Activated CD4-positive, alpha-beta T cell treated with anti-CD3 and anti-CD28 coated beads for 36 hours (primary cell): ENCODE results near the gene ACTA1. TPM values are rescaled to one million over a fixed set of nuclear protein-coding genes. Genes with fewer than 3 reads are reported as not detected.
"Not testable (repeated sequence)": the region's sequence is repeated elsewhere in the genome, so short reads cannot be mapped to it uniquely, and the experiment has no call there.

Experiments used
- ATAC-seq: fragments of 200-7000 bp; cut with Tn5 transposase; one replicate; pipeline ENCODE4 v1.10.0; 2021; ENCODE audit warnings: mild to moderate bottlenecking, moderate library complexity
- CTCF ChIA-PET: fragments of 350-600 bp; sonication (Branson Sonifier 250); formaldehyde crosslinking; loops from one replicate; lab custom pipeline; 2021; ENCODE audit warnings: antibody characterized with exemption; lab: Charles Lee
- POLR2A ChIA-PET: fragments of 350-600 bp; sonication (Branson Sonifier 250); formaldehyde crosslinking; loops from one replicate; lab custom pipeline; 2021; ENCODE audit warnings: antibody characterized with exemption, inconsistent platforms; lab: Charles Lee
- DNase-seq: peaks from one replicate; pipeline ENCODE4 v3.0.0-alpha.2; 2020
- H3K27ac Mint-ChIP-seq: one replicate; pipeline ENCODE4 v1.8.0; 2021; ENCODE audit warnings: mixed read lengths
- H3K27me3 Mint-ChIP-seq: one replicate; pipeline ENCODE4 v1.8.0; 2021; ENCODE audit warnings: mixed read lengths
- H3K36me3 Mint-ChIP-seq: one replicate; pipeline ENCODE4 v1.8.0; 2021; ENCODE audit warnings: low read depth, mixed read lengths
- H3K4me1 Mint-ChIP-seq: one replicate; pipeline ENCODE4 v1.8.0; 2021; ENCODE audit warnings: mixed read lengths
- H3K4me3 Mint-ChIP-seq: one replicate; pipeline ENCODE4 v1.8.0; 2021; ENCODE audit warnings: mild to moderate bottlenecking, moderate library complexity, mixed read lengths
- H3K9me3 Mint-ChIP-seq: one replicate; pipeline ENCODE4 v1.8.0; 2021; ENCODE audit warnings: low read depth, mixed read lengths
- intact Hi-C, 2 experiments: fragments of 100-400 bp; cut with DNase I in 1 of 2; cut with micrococcal nuclease in 1 of 2; formaldehyde crosslinking; loops; one replicate each; pipeline versions ENCODE4 v1.14.2 to v1.15.1; 2022 to 2024; cut with DNase I, micrococcal nuclease
- total RNA-seq, 2 experiments: library from RNA; stranded (reverse); gene quantifications; one replicate each; pipeline ENCODE4 v1.2.3, GENCODE V29; 2021

The ACTA1 gene
- total RNA-seq, result not detected

DNA sequence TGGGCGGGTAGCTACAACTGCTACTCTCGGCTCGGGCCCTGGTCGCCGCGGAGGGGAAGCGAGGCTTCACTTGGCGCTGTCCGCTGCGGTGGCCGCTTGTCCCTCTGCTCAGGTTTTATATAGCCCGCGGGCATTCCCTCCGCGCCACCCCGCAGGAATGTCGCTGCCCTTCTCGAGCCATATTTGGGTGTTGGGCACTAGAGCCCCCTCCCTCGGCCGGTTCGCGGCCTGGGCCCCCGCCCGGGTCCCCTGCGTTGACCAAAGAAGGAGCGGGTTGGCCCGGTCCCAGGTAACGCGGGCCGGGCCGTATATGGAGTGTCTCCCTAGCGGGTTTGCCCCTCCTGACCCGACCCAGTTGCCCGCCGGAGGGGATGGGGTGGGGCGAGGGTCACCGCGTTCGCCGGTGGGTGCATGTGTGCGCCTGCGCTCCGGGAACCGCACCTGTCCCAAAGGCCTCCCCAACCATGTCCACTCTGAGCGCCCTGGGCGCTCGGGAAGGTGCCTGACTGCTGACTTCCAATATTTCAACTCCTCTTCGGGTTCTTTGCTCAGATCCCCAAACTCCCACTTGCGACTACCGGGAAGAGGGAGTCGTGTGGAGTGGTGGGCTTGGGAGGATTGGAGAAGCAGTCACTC lies at the start of gene ACTA1:
TSS of gene ACTA1 (minus strand) at position 90 of the 636 bp plus-strand sequence. CDS start 979 bp downstream, outside the sequence.
- POLR2A ChIA-PET, result no interaction called here

DNA sequence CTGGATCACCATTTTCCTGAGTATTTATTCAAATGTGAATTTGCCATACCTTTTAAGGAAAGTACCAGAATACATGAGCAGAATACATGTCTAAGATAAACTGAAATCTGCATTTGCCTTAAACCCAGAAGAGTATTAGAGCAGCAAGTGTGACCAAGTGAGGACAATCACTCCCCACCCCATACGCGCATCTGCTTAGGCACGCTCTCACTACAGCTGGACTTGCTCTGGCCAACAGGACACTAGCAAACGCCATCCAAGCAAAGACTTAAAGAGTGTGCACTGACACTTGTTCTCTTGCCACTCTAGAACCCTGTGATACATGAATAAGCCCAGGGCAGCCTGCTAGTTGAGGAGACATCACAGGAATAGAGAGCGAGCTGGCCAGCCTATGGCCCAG lies 48.6 kb upstream of the ACTA1 start:
- intact Hi-C loops, result loop anchor here (1.0 to 2.0 kb wide), 2 partner anchors 224 to 818 kb away; no protein-coding TSS in a partner anchor
- POLR2A ChIA-PET, result no interaction called here
- DNase-seq, result no peak

More for the DNA sequence above, at the start of gene ACTA1:
- peaks cover 23% of the 10 kb centered on the region for H3K4me1 Mint-ChIP-seq
- peaks cover 9% of the 10 kb centered on the region for H3K36me3 Mint-ChIP-seq
- H3K9me3 Mint-ChIP-seq, result no peaks in the 10 kb centered on the region
- CTCF ChIA-PET, result no interaction called here
- no peak for ATAC-seq
- intact Hi-C loops, result loop anchor here in 1 of 2 experiments (10.0 kb wide), 1 partner anchor 991 kb away; the partner anchor contains the start of gene PGBD5
- H3K4me3 Mint-ChIP-seq, result no peak within 1 kb of the TSS
- peaks cover 67% of the 10 kb centered on the region for H3K27me3 Mint-ChIP-seq
- no peak for DNase-seq
- H3K27ac Mint-ChIP-seq, result no peak within 1 kb of the TSS

DNA sequence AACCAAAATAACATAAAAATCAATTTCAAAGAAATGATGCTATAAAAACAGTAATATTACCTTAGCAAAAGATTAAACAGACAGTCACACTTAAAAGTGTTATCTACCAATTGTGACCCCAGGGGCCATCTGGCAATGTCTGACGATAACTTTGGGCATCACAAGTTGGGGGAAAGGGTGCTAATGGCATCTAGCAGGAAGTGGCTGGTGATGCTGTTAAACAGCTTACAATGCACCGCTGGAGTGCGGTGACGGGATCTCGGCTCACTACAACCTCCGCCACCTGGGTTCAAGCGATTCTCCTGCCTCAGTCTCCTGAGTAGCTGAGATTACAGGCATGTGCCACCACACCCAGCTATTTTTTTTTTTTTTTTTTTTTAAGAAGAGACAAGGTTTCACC lies 46.6 kb upstream of the ACTA1 start:
- no peaks in the 10 kb centered on the region for H3K27me3 Mint-ChIP-seq
- no peak for DNase-seq
- intact Hi-C loops, result no loop called here
- peaks cover 43% of the 10 kb centered on the region for H3K36me3 Mint-ChIP-seq
- H3K4me1 Mint-ChIP-seq, result peaks cover 3% of the 10 kb centered on the region
- POLR2A ChIA-PET, result no interaction called here
- no peak for ATAC-seq
- H3K9me3 Mint-ChIP-seq, result no peaks in the 10 kb centered on the region
- no peak overlapping the region for H3K27ac Mint-ChIP-seq
- CTCF ChIA-PET, result interaction anchor here (1.6 to 6.0 kb wide), 6 partner anchors 15 to 253 kb away, joined by 3 to 88 read pairs (median 7); no protein-coding TSS in a partner anchor
- no peak overlapping the region for H3K4me3 Mint-ChIP-seq

More for the DNA sequence above, 48.6 kb upstream of the ACTA1 start:
- ATAC-seq, result no peak
- Mint-ChIP-seq H3K27me3 (no peaks in the 10 kb centered on the region), H3K9me3 (no peaks in the 10 kb centered on the region), H3K27ac (no peak overlapping the region), H3K4me1 (peaks cover 3% of the 10 kb centered on the region), H3K4me3 (no peak overlapping the region), H3K36me3 (peaks cover 40% of the 10 kb centered on the region)
- CTCF ChIA-PET, result interaction anchor here (0.5 to 6.0 kb wide), 25 partner anchors 8 to 819 kb away, joined by 3 to 88 read pairs (median 5); partner anchors contain the start of gene NUP133

- Mint-ChIP-seq H3K36me3 (peaks cover 41% of the 10 kb centered on the region), H3K4me3 (no peak overlapping the region), H3K27ac (no peak overlapping the region), H3K27me3 (no peaks in the 10 kb centered on the region), H3K4me1 (peaks cover 3% of the 10 kb centered on the region), H3K9me3 (no peaks in the 10 kb centered on the region)
- ChIA-PET CTCF (interaction anchor here (1.6 to 6.0 kb wide), 4 partner anchors 48 to 252 kb away, joined by 3 to 88 read pairs (median 8); no protein-coding TSS in a partner anchor), POLR2A (no interaction called here)
- DNase-seq (no peak), ATAC-seq (no peak)
- intact Hi-C loops, result no loop called here
These were observed 45.9 kb upstream of the ACTA1 start for GRCh38 chr1:229479660-229480399.

DNA sequence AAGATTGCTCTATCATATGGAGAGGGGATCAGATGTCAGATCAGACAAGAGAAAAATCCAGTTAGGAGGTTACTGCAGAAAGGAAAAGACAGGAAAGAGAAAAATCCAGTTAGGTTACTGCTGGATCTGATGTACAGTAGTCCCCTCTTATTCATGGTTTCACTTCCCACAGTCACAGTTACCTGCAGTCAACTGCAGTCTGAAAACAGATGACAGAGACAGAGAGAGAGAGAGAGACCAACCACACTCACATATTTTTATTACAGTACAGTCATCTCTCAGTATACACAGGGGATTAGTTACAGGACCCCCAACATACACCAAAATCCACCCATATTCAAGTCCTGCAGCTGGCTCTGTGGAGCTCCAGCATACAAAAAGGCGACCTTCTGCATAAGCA lies 45.0 kb upstream of the ACTA1 start:
- ATAC-seq, result no peak
- ChIA-PET CTCF (interaction anchor here (1.6 kb wide), 1 partner anchor 225 kb away, joined by 3 read pairs; no protein-coding TSS in a partner anchor), POLR2A (no interaction called here)
- H3K27me3 Mint-ChIP-seq, result no peaks in the 10 kb centered on the region
- H3K4me3 Mint-ChIP-seq, result no peak overlapping the region
- no peak for DNase-seq
- peaks cover 3% of the 10 kb centered on the region for H3K4me1 Mint-ChIP-seq
- H3K27ac Mint-ChIP-seq, result no peak overlapping the region
- H3K36me3 Mint-ChIP-seq, result peaks cover 47% of the 10 kb centered on the region
- intact Hi-C loops, result no loop called here
- no peaks in the 10 kb centered on the region for H3K9me3 Mint-ChIP-seq

GRCh38 chr1:229475859-229476258 lies 42.0 kb upstream of the ACTA1 start:
- intact Hi-C loops, DNase-seq, H3K27me3 Mint-ChIP-seq, H3K27ac Mint-ChIP-seq, H3K9me3 Mint-ChIP-seq, H3K4me3 Mint-ChIP-seq, ATAC-seq, H3K4me1 Mint-ChIP-seq: not testable (repeated sequence)
- CTCF ChIA-PET, result interaction anchor here (0.7 to 1.6 kb wide), 4 partner anchors 42 to 306 kb away, joined by 3 to 5 read pairs (median 4); no protein-coding TSS in a partner anchor
- H3K36me3 Mint-ChIP-seq, result peaks cover 39% of the 10 kb centered on the region
- POLR2A ChIA-PET, result interaction anchor here (0.6 kb wide), 1 partner anchor 21 kb away, joined by 4 read pairs; no protein-coding TSS in a partner anchor

DNA sequence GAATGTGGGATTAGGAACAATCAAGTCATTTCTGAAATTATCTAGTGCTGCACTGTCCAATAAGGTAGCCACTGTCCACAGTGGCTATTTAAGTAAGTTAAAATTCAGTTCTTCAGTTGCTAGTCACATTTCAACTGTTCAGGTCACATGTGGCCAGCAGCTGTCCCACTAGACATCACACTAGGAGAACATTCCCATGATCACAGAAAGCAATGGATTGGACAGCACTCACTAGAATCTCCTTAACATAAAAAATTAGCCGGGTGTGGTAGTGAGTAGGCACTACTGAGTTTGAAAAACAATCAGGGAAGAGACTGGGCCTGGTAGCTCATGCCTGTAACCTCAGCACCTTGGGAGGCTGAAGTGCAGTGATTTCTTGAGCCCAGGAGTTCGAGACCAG lies 40.6 kb upstream of the ACTA1 start:
- CTCF ChIA-PET, result no interaction called here
- no peak for ATAC-seq
- Mint-ChIP-seq H3K9me3 (no peaks in the 10 kb centered on the region), H3K4me3 (no peak overlapping the region), H3K27me3 (no peaks in the 10 kb centered on the region), H3K27ac (no peak overlapping the region), H3K36me3 (peaks cover 41% of the 10 kb centered on the region), H3K4me1 (peaks cover 3% of the 10 kb centered on the region)
- no peak for DNase-seq
- intact Hi-C loops, result no loop called here
- POLR2A ChIA-PET, result no interaction called here

DNA sequence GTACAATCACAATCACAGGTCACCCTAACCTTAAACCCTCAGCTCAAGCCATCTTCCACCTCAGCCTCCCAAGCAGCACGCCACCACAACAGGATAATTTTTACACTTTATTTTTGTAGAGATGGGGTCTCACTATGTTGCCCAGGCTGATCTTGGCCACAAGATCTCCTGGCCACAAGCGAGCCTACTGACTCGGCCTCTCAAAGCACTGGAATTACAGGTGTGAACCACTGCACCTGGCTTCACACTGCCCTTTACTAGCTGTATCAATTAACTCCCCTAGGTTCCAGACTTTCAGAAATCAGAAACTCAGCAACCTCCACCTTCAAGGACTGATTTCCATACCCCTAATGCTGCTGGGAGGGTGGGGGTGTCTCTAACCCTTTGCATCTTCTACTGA lies 37.3 kb upstream of the ACTA1 start:
- intact Hi-C loops, result no loop called here
- no peak for DNase-seq
- ChIA-PET POLR2A (no interaction called here), CTCF (interaction anchor here (0.6 to 1.6 kb wide), 4 partner anchors 11 to 1284 kb away, joined by 3 to 4 read pairs (median 4); no protein-coding TSS in a partner anchor)
- Mint-ChIP-seq H3K4me1 (no peaks in the 10 kb centered on the region), H3K9me3 (no peaks in the 10 kb centered on the region), H3K27me3 (no peaks in the 10 kb centered on the region), H3K36me3 (peaks cover 48% of the 10 kb centered on the region), H3K4me3 (no peak overlapping the region), H3K27ac (no peak overlapping the region)
- ATAC-seq, result no peak

DNA sequence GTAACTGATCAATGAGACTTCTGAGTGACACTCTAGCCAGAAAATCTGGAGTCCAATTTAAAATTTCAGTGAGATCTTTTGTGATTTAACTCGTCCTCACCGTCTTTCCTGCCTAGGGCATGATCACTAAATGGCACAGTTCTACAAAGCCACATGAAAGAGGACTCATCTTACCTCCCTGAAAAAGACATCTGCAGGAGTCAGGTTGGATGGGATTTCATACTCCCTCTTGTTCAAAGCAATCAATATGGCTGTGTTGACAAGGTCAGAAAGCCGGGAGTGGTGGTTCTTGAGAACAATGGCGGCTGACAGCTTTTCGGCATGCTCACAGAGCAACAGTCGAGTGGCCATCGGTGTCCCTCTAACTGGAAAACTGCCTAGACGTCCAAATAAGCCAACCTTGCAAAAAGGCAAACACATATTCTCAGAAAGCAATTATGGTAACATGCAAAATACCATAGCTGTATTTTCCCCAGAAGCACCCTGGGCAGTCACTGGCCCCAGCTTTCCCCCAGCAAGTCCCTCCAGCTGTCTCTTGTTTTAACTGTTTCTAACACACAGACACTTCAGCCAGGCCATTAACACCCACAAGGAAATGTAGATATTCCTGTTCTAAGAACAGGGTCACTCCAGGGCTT lies 36.6 kb upstream of the ACTA1 start:
- Mint-ChIP-seq H3K4me1 (no peaks in the 10 kb centered on the region), H3K36me3 (peaks cover 49% of the 10 kb centered on the region), H3K4me3 (no peak overlapping the region), H3K27ac (no peak overlapping the region), H3K27me3 (no peaks in the 10 kb centered on the region), H3K9me3 (no peaks in the 10 kb centered on the region)
- no peak for DNase-seq
- intact Hi-C loops, result no loop called here
- no peak for ATAC-seq
- ChIA-PET POLR2A (no interaction called here), CTCF (interaction anchor here (0.6 to 1.6 kb wide), 5 partner anchors 10 to 1284 kb away, joined by 3 to 4 read pairs (median 3); no protein-coding TSS in a partner anchor)

DNA sequence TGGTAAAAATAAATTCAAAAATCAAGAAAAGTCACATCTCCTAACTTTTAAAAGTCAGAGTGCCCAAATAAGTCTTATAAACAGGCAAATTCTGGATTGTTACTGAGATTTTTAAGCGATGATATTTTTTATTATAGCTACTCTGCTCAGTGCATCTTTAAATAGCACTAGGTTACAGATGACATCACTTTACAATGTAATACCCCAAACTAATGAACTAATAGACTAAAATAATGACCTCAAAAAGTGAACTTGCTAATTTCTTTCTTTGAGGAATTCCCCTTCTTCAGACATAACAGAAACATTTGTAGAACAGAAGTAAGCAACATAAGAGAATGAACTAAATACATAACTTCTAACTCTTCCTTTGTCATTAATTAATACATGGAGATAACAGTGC lies 33.0 kb upstream of the ACTA1 start:
- ATAC-seq, result no peak
- CTCF ChIA-PET, result interaction anchor here (0.9 to 2.5 kb wide), 2 partner anchors 16 to 26 kb away, joined by 3 to 14 read pairs; no protein-coding TSS in a partner anchor
- Mint-ChIP-seq H3K36me3 (peaks cover 57% of the 10 kb centered on the region), H3K9me3 (no peaks in the 10 kb centered on the region), H3K27ac (no peak overlapping the region), H3K27me3 (no peaks in the 10 kb centered on the region), H3K4me3 (no peak overlapping the region), H3K4me1 (no peaks in the 10 kb centered on the region)
- DNase-seq, result no peak
- intact Hi-C loops, result no loop called here
- POLR2A ChIA-PET, result no interaction called here

- DNase-seq, result no peak
- CTCF ChIA-PET, result interaction anchor here (1.1 kb wide), 1 partner anchor 17 kb away, joined by 5 read pairs; no protein-coding TSS in a partner anchor
These were observed 30.8 kb upstream of the ACTA1 start for GRCh38 chr1:229464672-229465071.

More at GRCh38 chr1:229464672-229465071, 30.8 kb upstream of the ACTA1 start:
- POLR2A ChIA-PET, result no interaction called here
- ATAC-seq, result no peak
- Mint-ChIP-seq H3K27ac (no peak overlapping the region), H3K36me3 (peaks cover 55% of the 10 kb centered on the region), H3K9me3 (no peaks in the 10 kb centered on the region), H3K4me3 (no peak overlapping the region), H3K27me3 (no peaks in the 10 kb centered on the region), H3K4me1 (no peaks in the 10 kb centered on the region)
- intact Hi-C loops, result no loop called here
